MM.1S (cell line): ENCODE results near the gene ISX.

Experiments used
- EZH2 ChIP-seq: fragments of 300-600 bp; sonication (generic); optimal IDR thresholded peaks from 2 replicates; pipeline ENCODE3; 2017; ENCODE audit warnings: low read depth, mild to moderate bottlenecking, antibody characterized with exemption, low read length, mixed read lengths
- EZH2phosphoT487 ChIP-seq: fragments of 300-600 bp; sonication (generic); IDR thresholded peaks from 2 replicates; pipeline ENCODE4 v1.6.1; 2018; ENCODE audit warnings: antibody characterized with exemption, low read length
- TF ChIP-seq, protein P1 (sequence below): fragments of 300-600 bp; sonication (generic); IDR thresholded peaks from 2 replicates; pipeline ENCODE4 v1.5.1; 2016; ENCODE audit warnings: antibody characterized with exemption, low read length, mixed read lengths

DNA sequence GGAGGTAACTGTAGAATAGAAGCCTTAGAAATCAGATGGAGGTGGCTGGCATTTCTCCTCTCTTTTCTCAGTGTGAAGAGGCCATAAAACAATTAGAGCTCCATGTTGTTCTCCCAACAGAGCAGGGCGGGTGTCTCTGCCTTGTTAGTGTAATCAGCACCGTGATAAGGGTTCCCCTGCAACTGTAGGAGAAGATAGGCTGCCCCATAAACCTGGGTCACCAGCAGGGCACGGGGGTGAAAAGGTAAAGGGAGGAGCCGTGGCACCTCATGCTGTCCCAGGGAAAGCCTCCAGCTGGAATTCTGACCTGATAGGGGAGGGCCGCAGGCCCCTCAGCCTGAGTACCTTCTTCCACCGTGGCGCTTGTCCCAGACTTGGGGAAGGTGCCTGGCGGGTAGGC is 68.7 kb downstream of the ISX start:
- TF ChIP-seq, protein P1, sequence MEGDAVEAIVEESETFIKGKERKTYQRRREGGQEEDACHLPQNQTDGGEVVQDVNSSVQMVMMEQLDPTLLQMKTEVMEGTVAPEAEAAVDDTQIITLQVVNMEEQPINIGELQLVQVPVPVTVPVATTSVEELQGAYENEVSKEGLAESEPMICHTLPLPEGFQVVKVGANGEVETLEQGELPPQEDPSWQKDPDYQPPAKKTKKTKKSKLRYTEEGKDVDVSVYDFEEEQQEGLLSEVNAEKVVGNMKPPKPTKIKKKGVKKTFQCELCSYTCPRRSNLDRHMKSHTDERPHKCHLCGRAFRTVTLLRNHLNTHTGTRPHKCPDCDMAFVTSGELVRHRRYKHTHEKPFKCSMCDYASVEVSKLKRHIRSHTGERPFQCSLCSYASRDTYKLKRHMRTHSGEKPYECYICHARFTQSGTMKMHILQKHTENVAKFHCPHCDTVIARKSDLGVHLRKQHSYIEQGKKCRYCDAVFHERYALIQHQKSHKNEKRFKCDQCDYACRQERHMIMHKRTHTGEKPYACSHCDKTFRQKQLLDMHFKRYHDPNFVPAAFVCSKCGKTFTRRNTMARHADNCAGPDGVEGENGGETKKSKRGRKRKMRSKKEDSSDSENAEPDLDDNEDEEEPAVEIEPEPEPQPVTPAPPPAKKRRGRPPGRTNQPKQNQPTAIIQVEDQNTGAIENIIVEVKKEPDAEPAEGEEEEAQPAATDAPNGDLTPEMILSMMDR: no peak
- no peak for TF ChIP-seq EZH2
- no peak for TF ChIP-seq EZH2phosphoT487
